Esophagus (tissue), 2 donors: ENCODE measurements around the gene PCDH9. TPM values are rescaled to one million over a fixed set of nuclear protein-coding genes. Genes with fewer than 3 reads are reported as not detected.

ENCODE experiments used
- H3K27ac ChIP-seq, 2 donors: one replicate each; pipeline ENCODE4 v1.5.1; 2013; ENCODE audit warnings: low read depth in 2 of 2, mild to moderate bottlenecking in 2 of 2, inconsistent platforms in 1 of 2, low read length in 1 of 2, moderate library complexity in 1 of 2
- H3K27me3 ChIP-seq, 2 donors: one replicate each; pipeline ENCODE4 v1.6.1; 2013; ENCODE audit warnings: low read length in 2 of 2, control low read depth in 1 of 2, mild to moderate bottlenecking in 1 of 2; ENCODE audit not compliant: insufficient read depth in 2 of 2, control insufficient read depth in 1 of 2
- H3K36me3 ChIP-seq, 2 donors: one replicate each; pipeline ENCODE4 v1.6.1; 2013; ENCODE audit warnings: low read length in 1 of 2; ENCODE audit not compliant: control insufficient read depth in 2 of 2, insufficient read depth in 2 of 2
- H3K4me1 ChIP-seq, 2 donors: one replicate each; pipeline ENCODE4 v1.6.1; 2013; ENCODE audit warnings: low read length in 1 of 2; ENCODE audit not compliant: control insufficient read depth in 2 of 2, insufficient read depth in 2 of 2
- H3K4me3 ChIP-seq, 2 donors: one replicate each; pipeline ENCODE4 v1.5.1; 2013; ENCODE audit warnings: low read length in 2 of 2, mild to moderate bottlenecking in 2 of 2, low read depth in 1 of 2, moderate library complexity in 1 of 2
- H3K9me3 ChIP-seq, 2 donors: one replicate each; pipeline ENCODE4 v1.6.1; 2013; ENCODE audit warnings: mild to moderate bottlenecking in 2 of 2, low read depth in 1 of 2, low read length in 1 of 2, moderate library complexity in 1 of 2; ENCODE audit not compliant: control insufficient read depth in 2 of 2, insufficient read depth in 1 of 2
- WGBS, 2 donors: extraction: QIAGEN DNeasy Blood & Tissue Kit; methylation state at CpG; one replicate each; pipeline ENCODE4 v1.1.7; 2013; 5-methylcytosine and 5-hydroxymethylcytosine counted together
- polyA plus RNA-seq, 2 donors: library from polyadenylated mRNA; stranded (reverse); fragments of 200-250 nt; gene quantifications; one replicate each; pipeline ENCODE4 v1.2.3, GENCODE V29; 2013
- donor health status: healthy with polysubstance abuse.
- donor health status: Bipolar disorder and iron deficiency.

Gene PCDH9
- polyA plus RNA-seq, 2 donors: 0.12 to 0.14 TPM

DNA sequence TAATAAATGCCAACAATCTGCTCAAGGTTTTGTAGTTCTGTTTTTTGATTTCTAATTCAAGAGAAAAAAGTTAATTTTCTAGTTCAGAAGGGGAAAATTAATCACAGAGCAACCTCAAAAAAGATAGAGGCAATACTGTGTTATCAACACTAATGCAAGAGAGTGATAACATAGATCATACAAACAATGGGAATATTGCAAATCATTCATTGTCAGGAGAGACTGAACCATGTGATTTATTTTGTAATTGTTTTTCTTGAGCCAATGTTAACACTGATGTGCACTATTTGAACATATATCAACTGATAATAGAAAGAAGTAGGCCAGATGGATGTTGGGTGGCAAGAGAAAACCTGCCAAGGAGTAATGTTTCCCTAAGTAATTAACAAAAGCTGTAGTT is 19.9 kb downstream of the PCDH9 start:
- no peaks in the 10 kb centered on the region for H3K4me1 ChIP-seq
- no peaks in the 10 kb centered on the region for H3K36me3 ChIP-seq
- no peak overlapping the region for H3K27ac ChIP-seq
- no peaks in the 10 kb centered on the region for H3K9me3 ChIP-seq
- no peaks in the 10 kb centered on the region for H3K27me3 ChIP-seq
- H3K4me3 ChIP-seq: no peak overlapping the region

DNA sequence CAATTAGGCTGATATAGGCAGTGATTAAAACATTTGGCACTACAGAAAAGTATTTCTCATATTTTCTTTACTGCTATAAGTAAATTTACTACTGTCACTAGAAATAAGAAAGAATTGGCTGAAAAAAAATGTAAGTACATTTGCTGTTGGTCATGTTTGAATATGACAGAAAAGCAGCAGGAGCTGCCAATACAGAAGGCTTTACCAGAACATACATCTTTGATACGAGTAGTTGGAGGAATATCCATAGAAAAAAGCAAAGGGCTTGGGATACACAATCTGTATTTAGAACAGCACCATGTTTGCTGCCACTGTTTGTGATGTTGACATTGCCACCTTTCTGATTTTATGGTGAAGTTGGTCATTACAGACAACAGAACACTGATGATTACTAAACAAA is 21.6 kb downstream of the PCDH9 start:
- Histone ChIP-seq H3K36me3 (no peaks in the 10 kb centered on the region), H3K4me1 (no peaks in the 10 kb centered on the region), H3K9me3 (no peaks in the 10 kb centered on the region), H3K27ac (no peak overlapping the region), H3K27me3 (no peaks in the 10 kb centered on the region), H3K4me3 (no peak overlapping the region)
- 56 to 80% methylated on average over 1 of the region's 1 CpG for WGBS, 2 donors

DNA sequence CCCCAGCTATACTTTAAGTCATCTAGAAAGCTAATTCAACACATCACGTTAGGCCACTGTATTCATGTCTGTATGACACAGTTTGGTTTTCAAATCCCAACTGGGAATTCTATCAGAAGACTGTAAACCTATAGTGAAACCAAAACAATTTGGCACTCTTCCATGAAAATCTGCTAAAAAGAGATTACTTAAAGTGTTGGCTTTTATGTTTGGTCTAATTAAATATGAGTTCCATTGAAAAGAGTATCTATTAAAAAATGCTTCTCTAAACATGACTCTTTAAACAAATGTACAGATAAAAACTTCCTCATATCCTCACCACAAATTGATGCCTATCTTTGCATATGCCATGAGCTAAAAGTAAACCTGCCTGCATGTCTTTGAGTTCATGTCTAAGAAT is 25.4 kb downstream of the PCDH9 start:
- Histone ChIP-seq H3K27ac (no peak overlapping the region), H3K4me3 (no peak overlapping the region), H3K4me1 (no peaks in the 10 kb centered on the region), H3K9me3 (no peaks in the 10 kb centered on the region), H3K36me3 (no peaks in the 10 kb centered on the region), H3K27me3 (no peaks in the 10 kb centered on the region)
- WGBS, 2 donors: 52 to 54% methylated on average over 1 of the region's 1 CpG

DNA sequence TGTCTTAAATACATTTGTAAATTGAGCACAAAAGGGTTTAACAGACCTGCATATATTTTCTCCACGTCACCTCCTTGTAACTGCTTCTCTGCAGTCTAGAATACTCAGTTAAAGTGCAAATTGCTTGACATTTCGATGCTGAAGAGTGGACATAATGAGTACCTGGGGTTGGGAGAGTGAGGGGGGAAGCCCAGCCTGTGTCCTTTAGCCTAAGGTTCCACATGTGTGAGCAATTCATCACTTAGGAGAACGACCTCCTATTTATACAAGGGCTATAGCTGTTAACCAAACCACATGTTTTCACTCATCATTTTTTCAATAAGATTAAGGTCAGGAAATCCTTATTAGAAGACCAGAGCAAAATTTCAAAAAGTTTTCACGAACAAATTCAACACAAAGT is 29.5 kb downstream of the PCDH9 start:
- H3K4me1 ChIP-seq: no peaks in the 10 kb centered on the region
- WGBS, 2 donors: 56 to 66% methylated on average over 4 of the region's 4 CpGs

DNA sequence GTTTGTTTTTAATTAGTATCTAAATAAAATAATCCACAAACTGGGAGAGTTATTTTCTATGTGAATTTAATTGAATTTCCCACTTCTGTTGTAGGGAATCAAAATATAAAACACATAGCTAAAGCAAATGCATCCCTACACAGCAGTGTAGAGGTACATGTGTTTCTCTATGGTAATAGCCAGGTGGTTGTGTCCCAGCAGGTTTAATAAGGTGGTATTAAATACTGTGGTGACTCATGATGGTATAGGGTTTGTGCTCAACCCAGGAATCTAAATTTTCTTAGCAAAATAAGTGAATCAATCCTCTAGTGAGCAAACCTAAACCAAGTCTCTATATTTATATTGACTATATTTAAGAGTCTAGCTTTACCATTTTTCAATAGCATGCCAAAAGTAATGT is 30.0 kb downstream of the PCDH9 start:
- H3K36me3 ChIP-seq: no peaks in the 10 kb centered on the region
- H3K27me3 ChIP-seq: no peaks in the 10 kb centered on the region
- no peaks in the 10 kb centered on the region for H3K9me3 ChIP-seq

More for the DNA sequence above, 29.5 kb downstream of the PCDH9 start:
- Histone ChIP-seq H3K27ac (no peak overlapping the region), H3K4me3 (no peak overlapping the region), H3K27me3 (no peaks in the 10 kb centered on the region), H3K36me3 (no peaks in the 10 kb centered on the region), H3K9me3 (no peaks in the 10 kb centered on the region)

DNA sequence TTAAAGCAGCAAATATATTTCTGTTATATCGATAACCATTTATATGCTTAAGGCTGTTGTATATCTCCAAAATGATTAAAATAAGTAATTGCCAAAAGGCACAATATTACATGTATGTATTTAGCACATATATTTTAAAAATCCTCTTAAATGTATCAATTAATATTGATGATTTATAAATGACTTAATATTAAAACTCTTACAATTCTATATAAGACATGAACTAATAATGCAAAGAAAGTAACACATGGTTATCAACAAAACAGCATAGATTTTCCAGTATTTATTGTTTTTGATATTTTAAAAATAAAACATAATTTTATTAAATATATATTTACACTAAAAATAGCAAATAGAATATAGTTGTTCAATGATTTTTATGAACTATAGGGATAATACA is 32.4 kb downstream of the PCDH9 start:
- H3K4me1 ChIP-seq: no peaks in the 10 kb centered on the region
- H3K36me3 ChIP-seq: no peaks in the 10 kb centered on the region
- H3K9me3 ChIP-seq: no peaks in the 10 kb centered on the region
- H3K4me3 ChIP-seq: no peak overlapping the region
- H3K27me3 ChIP-seq: no peaks in the 10 kb centered on the region
- H3K27ac ChIP-seq: no peak overlapping the region
- WGBS, 2 donors: 98 to 100% methylated on average over 1 of the region's 1 CpG

More for the DNA sequence above, 30.0 kb downstream of the PCDH9 start:
- H3K27ac ChIP-seq: no peak overlapping the region
- H3K4me3 ChIP-seq: no peak overlapping the region
- no peaks in the 10 kb centered on the region for H3K4me1 ChIP-seq

DNA sequence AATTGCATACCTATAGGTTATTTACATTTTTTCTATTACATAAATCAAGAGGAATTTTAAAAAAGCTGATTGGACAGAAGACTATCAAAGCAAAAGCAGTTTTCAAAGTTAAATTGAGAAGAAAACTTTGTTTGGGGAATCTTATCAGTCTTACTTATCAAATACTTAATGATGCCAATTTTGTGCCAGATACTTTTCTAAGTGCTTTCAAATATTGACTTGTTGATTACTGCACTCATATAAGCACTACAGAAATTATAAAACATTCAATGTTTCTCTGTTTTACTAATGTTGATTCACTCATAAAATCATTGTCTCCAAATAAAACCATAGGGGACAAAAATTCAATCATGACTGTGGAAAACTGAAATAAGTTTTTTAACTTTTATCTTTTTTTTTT is 36.2 kb downstream of the PCDH9 start:
- H3K36me3 ChIP-seq: no peaks in the 10 kb centered on the region
- H3K4me1 ChIP-seq: no peaks in the 10 kb centered on the region
- H3K27ac ChIP-seq: no peak overlapping the region

DNA sequence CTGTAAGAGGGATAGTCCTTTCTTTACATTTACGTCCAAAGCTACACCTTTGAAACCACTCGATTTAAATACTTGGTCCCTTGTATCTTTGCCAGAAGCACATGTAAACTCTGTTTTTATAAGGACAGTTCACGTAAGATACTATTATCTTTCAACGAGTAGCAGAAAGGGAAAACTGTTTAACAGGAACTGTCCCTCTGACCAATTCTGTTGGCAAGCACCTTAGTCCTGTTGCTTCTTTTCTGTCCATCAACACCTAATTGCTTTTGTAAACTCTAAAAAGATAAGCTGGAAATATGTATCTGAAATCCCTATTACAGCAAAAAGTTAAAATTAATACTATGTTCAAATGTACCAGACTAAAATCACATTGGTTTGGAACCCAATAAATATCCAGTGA is 37.4 kb downstream of the PCDH9 start:
- Histone ChIP-seq H3K36me3 (no peaks in the 10 kb centered on the region), H3K27ac (no peak overlapping the region), H3K27me3 (no peaks in the 10 kb centered on the region), H3K4me1 (no peaks in the 10 kb centered on the region), H3K4me3 (no peak overlapping the region), H3K9me3 (no peaks in the 10 kb centered on the region)
- WGBS, 2 donors: 76 to 87% methylated on average over 4 of the region's 4 CpGs

More for the DNA sequence above, 36.2 kb downstream of the PCDH9 start:
- Histone ChIP-seq H3K9me3 (no peaks in the 10 kb centered on the region), H3K27me3 (no peaks in the 10 kb centered on the region), H3K4me3 (no peak overlapping the region)

DNA sequence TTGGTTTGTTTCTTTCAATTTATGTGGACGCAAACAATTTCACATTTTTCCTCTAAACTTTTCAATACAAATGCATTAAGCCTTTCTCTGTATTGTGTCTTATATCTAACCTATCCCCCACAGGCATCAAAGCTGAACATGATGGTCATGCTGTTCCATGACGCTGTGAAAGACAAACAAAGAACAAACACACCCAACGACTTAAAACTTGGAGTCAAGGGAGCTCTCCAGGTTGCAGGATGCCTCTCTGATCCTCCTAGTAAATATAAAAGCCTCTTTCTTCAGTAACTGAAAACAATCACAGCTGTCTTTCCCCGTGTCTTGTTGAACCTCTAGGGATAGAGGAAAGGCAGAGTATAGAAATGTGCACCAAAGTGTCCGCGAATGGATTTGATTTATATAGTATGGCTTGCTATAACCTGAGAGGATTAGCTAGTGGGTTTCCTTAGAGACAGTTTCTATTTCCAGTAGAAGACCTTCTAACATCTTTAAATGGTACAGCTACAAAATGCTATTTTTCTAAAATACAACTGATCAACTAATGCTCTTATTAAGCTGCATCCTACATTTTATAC is 43.1 kb downstream of the PCDH9 start:
- Histone ChIP-seq H3K9me3 (no peaks in the 10 kb centered on the region), H3K36me3 (no peaks in the 10 kb centered on the region), H3K27ac (no peak overlapping the region), H3K27me3 (no peaks in the 10 kb centered on the region), H3K4me1 (no peaks in the 10 kb centered on the region), H3K4me3 (no peak overlapping the region)
- 66 to 70% methylated on average over 6 of the region's 6 CpGs for WGBS, 2 donors

DNA sequence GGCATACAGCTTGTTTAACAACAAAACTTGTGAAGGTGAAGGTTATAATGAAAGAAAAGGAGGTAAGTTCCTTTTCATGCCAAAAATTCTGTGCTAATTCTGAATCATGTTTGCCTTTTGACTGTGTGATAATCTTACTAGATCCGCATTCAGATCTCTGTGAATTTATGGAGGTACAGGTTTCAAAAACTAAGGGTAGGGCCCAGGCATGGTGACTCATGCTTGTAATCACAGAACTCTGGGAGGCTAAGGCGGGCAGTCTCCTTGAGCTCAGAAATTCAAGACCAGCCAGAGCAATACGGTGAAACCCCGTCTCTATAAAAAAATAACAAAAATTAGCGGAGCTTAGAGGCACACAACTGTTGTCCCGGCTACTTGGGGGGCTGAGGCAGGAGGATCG is 45.9 kb downstream of the PCDH9 start:
- H3K27me3 ChIP-seq: no peaks in the 10 kb centered on the region
- H3K36me3 ChIP-seq: no peaks in the 10 kb centered on the region
- WGBS, 2 donors: 91 to 94% methylated on average over 7 of the region's 7 CpGs
- no peaks in the 10 kb centered on the region for H3K4me1 ChIP-seq
- no peaks in the 10 kb centered on the region for H3K9me3 ChIP-seq
- no peak overlapping the region for H3K4me3 ChIP-seq
- H3K27ac ChIP-seq: no peak overlapping the region
